GM18499 (cell line): ENCODE measurements around the gene ARMH1.
"Not testable (repeated sequence)": the region's sequence is repeated elsewhere in the genome, so short reads cannot be mapped to it uniquely, and the experiment has no call there.

ENCODE experiments used
- ATAC-seq: cut with Tn5 transposase; IDR thresholded peaks from one replicate; pipeline ENCODE4 v1.9.1; 2021; ENCODE audit warnings: moderate number of reproducible peaks; ENCODE audit not compliant: insufficient read depth, unreplicated experiment

The ARMH1 gene

DNA sequence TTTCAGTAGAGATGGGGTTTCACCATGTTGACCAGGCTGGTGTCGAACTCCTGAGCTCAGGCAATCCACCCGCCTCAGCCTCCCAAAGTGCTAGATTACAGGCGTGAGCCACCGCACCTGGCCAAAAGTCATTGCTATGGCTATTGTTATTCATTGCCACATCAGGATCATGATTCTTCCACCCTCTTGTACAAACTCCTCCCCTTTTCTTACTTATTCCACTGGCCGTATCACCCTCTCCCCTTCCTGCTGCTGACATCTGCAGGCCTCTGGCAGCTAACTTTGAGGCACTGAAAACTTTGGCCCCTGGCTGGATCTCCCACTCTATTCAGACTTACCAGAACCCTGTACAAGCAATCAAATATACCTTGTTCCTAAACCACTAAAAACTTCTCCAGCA lies 11.1 kb upstream of the ARMH1 start:
- ATAC-seq = no peak

DNA sequence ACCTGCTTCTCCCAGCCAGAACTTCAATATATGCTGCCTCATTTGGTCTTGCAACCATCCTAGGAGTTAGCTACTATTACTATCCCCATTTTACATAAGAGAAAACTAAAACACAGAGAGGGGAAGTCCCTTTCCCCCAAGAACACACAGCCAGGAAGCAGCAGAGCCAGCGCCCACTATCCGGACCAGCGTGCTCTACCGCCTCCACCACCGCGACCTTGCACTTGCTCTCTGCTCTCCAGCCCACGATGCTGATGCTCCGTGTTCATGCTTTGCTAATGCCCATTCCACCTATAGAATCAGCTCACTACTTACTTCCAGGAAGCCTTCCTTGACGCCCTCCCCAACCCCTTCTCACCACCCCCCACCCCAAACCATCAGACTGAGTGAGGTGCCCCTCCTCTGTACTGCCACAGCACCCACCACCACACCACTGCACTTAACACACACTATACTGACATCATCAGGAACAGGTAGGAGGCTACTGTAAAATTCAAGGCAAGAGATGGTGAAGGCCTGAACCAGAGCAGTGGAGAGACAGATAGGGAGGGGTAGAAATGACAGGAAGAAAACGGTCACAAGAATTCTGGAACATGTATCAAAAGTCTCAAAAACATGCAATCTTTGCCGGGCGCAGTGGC lies 9.7 kb upstream of the ARMH1 start:
- no peak for ATAC-seq

DNA sequence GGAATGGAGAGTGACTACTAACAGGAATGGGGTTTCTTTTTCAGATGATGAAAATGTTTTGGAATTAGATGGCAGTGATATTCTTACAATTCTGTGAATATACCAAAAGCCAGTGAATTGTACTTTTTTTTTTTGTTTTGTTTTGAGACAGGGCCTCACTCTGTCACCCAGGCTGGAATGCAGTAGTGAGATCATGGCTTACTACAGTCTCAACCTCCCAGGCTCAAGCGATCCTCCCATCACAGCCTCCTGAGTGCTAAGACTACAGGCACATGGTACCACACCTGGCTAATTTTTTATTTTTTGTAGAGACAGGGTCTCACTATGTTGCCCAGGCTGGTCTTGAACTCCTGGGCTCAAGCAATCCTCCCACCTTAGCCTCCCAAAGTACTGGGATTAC lies 7.8 kb upstream of the ARMH1 start:
- ATAC-seq = not testable (repeated sequence)

DNA sequence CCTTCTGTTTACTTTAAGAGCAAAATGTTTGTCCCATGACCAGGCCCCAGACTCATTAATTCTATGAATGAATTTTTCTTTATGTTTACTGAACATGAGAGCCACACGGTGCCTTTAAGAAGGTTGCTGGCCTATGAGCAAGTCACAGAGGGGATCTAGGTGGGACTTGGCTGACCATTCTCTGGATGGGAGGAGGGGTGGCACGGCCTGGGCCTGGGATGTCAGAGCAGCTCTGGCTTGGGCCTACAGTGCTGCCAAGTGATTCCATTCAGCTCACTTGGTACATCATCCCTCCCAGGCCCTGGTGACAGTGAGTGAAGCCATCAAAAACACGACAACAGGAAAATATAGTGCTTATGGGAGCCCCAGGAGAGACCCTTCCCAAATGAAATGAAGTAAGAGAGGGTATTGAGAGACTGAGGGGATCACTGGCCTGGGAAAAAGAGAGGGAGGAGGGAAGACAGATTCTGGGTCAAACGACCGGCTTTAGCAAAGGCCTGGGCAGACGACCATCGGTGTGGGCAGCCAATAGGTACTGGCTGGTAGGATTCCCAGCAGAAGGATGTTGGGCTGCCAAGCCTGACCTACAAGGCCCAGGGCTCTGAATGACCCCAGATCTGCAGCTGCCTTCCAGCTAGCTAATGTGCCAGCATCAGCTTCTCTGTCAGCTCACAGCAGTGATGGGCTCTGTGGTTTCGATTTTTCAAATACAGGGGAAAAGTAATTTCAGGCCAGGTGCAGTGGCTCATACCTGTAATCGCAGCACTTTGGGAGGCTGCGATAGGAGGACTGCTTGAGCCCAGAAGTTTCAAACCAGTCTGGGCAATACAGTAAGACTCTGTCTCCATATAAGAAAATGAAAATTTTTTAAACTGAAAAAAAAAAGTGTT lies 3.5 kb upstream of the ARMH1 start:
- ATAC-seq = no peak

DNA sequence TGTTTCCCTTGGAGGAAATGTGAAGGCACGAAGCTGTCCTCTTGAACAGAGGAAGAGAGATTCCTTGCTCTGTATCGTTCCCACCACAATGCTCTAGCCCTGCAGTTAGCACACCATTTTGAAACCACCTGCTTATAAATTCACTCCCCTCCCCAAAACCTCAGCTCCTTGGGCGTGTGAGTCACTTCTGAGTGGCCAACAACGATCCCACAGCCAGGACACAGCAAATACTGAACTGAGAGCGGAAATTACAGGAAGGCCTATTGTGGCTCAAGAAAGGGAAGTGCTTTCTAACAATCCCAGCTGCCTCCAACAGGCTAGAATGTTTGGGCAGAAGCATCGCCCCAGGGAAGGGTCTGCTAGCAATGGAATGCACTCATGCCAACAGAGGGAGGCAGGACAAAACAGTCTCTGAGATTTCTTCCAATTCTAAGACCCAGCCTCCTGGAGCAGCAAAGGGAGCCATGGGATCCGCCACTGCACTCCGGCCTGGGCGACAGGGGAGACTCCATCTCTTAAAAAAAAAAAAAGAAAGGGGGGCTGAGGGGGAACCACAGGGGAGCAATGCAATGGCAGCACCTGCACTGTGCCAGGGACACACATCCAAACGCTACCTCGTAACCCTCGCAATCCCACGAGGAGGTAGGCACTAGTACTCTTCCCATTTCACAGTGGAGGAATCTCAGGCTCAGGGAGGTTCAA lies 2.1 kb upstream of the ARMH1 start:
- no peak for ATAC-seq

DNA sequence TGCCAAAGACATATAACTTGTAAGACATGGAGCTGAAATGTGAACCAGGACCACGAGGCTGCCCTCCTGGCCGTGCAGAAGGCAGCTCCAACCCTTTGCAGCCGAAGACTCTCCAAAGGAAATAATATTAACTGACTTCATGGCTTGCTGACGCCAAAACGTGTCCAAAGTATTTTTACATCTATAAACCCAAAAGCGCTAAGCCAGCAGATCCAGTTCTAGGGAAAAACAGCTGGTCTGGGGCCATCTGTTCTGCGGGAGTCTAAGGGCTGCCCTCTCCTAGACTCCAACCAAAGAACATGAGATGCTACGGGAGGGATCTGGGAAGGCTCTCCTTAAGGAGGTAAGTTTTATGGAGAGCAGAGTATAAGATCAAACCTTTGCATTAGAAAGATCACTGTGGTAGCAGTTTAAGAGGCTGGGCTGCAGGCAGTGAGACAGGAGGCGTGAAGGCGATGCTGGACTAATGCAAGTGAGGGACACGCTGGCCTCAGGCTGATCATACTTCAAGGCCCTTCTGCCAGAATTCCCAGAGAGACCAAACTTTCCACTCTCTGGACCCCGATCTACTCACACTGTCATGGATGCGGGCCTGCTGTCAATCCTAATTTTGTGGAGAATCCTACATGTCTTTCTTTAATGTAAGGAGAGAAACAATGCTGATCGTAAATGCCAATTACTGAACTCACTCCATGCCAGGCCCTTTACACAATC lies 1.4 kb upstream of the ARMH1 start:
- ATAC-seq = no peak

DNA sequence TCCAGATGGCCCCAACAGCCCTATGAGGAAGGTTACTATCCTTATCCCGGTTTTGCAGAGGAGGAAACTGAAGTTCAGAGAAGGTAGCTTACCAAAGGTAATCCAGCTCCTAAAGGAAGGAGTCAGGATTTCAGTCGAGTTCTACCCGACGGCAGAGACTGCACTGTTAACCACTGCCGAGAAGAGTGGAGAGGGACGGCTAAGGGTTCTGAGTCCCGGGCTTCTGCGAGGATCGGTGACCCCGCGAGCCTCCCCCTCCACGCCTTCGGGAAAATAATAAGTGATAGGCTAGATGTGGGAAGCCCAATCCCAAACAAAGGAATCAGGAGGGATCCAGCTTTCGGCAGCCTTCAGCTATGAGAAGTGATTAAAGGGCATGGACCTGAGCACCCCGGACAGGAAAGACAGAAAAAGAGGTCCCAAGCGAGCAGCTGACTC lies 820 bp upstream of the ARMH1 start:
- ATAC-seq = peak; percentile 1

DNA sequence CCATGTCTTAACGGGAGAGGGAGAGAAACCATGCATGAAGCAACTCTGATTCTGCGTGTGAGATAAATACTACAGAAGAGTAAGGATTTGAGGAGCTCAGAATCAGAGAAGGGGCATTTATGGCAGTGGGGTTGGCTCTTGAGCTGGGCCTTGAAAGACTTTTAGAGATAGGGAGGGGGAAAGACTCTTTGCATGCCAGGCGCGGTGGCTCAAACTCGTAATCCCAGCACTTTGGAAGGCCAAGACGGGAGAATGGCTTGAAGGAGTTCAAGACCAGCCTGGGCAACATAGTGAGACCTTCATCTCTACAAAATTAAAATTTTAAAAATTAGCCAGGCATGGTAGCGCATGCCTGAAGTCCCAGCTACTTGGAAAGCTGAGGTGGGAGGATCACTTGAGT lies 672 bp downstream of the ARMH1 start:
- no peak for ATAC-seq

DNA sequence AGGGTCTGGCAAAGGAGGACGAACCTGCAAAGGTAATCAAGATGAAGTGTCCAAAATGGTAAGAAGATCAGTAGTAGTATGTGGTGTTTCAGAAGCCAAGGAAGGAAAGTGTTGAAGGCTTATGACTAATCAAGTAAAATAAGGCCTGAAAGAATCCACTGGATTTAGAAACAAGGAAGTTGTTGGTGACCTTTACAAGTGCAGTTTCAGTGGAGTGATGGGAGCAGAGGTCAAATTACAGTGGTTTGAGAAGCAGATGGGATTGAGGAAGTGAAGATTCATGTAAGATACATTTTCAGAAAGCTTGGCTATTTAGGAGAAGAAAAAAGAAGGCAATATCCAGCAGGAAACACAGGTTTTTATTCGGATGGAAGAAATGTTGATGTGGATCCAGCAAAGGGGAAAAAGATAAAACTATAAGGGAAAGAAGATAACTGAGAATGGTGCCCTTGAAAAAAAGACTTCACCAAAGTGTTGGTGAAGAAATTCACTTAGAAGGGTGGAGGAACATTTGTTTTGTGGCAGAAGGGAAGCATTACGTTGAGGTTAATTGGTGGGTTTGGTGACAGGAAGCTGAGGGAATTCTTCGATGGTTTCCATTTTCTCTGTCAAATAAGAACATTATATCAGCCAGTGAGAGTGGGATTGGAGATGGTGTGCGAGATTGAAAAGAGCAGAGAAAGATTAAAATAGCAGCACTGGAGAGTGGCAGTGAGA lies 2.1 kb downstream of the ARMH1 start:
- ATAC-seq = no peak

DNA sequence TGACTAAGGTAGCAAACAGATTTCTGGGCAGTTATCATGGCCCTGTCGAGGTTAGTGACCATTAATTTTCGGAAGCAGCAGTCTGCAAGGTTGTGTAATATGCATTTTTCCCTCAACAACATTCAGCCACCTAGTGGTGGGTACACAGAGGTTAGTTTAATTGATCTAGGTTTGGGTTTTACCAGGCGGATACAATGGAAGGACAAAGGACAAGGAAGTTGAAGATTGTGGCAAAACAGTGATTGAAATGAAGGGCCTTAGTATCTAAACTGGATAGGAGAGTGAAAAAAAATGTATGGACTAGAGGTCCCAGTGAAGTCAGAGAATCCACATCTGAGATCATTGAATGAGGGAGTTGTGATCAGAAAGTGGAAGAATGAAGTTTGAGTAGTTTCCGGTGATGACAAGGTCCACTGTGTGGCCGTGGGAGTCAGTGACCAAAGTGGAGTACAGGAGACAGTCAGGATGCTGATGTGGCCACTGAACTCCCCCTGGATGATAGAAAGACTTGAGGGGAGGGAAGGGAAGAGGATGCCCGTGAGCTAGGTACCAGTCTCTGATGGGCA lies 2.8 kb downstream of the ARMH1 start:
- ATAC-seq = no peak

DNA sequence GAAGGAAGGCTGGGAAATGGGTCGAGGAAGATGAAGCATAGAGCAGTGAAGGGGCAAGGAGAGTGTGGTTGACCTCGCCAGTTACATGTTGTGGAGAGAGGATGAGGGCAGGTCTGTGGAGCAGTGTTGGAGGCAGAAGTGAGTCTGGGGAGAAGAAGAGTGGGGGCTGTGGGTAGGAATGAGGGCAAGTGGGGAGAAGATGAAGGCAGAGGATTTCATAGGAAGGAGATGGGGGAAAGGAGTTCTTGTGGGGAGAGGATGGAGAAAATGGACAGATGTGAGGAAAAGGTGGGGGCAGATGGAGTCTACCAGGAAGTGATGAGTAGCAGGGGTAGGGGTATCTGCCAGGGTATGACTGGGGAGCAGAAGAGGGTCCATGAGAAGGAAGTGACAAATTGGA lies 3.6 kb downstream of the ARMH1 start:
- ATAC-seq = no peak

DNA sequence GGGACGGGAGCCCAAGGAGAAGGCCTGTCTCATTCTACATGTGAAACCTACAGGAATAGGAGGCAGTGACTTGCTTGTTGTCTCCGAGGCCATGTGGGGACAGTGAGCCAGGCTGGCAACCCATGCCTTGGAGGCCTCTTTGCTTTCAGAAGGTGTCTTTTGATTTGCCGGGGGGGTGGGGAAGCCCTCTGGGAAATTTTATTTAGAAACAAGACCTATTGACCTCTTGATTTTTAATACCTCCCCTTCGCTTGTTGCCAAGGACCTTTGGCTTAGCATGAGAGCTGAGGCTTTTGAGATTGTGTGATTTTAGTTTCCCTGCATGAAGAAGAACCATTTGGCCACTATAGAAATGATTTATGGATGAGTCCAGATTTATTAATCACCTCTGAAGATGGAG lies 4.1 kb downstream of the ARMH1 start:
- ATAC-seq = no peak

DNA sequence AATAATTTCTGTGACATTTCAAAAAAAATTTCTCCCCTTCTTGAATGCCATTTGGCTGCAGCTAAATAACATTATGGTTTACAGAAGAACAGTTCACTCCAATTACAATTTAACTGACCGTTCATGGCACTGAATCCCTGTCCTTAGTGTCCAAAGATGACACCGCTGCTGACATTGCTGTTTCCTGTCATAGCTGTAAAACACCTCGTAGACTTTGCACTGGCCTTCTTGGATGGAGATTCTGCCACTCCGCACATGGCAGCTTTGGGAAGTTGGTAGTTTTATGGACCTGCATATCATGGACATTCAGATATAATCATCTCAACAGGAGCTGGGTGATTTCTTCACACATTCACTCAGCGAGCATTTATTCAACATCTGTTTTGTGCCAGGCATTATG lies 5.0 kb downstream of the ARMH1 start:
- no peak for ATAC-seq

DNA sequence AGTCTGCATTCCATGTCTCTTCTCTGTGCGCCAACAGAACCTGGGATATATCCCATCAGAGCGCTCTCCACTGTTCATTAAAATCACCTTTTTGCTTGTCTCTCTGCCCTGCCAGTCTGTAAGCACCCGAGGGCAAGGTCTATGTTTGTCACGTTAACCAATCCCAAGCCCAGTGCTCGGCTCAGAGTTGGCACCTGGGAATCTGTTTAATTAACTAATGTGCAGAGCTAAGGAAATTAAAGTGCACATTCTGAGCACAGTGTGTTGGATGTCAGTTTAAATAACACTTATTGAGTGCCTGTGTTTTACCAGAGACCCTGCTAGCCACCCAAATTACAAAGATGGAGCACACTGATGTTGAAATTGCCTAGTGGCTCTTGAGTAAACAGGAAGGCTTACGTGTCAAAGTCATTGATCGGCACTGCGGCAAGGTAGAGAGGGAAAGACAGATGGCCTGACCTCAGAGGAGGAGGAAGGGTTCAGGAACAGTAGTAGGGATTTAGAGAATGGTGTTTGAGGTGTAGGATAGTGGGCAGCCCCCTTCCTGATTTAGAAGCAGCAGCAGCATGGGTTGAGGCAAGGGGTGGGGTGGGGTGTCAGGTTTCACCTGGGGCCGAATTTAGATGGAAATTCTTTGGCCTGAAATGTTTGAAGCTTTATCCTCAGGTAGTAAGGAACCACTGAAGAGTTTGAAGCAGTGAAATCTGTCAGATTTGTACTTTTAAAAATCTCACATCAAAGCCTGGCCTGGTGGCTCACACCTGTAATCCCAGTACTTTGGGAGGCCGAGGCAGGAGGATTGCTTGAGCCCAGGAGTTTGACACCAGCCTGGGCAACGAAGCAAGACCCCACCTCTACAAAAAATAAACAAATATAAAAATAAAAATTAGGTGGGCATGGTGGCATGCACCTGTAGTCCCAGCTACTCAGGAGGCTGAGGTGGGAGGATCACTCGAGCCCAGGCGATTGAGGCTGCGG lies 7.7 kb downstream of the ARMH1 start:
- ATAC-seq = no peak

DNA sequence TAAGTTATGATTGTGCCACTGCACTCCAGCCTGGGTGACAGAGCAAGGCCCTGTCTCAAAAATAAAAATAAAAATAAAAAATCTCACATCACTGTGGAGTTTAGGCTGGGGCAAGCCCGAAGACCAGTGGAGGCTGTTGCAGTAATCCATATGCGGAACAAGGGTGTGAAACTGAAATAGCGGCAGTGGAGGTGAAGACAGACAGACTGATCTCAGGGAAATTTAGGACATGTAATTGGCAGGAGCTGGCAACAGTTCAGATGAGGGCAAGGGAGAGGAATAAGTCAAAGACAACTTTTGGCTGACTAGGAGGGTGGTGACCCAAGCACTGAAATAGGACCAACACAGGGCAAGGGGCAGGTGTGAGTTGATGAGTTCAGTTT lies 8.4 kb downstream of the ARMH1 start:
- no peak for ATAC-seq

DNA sequence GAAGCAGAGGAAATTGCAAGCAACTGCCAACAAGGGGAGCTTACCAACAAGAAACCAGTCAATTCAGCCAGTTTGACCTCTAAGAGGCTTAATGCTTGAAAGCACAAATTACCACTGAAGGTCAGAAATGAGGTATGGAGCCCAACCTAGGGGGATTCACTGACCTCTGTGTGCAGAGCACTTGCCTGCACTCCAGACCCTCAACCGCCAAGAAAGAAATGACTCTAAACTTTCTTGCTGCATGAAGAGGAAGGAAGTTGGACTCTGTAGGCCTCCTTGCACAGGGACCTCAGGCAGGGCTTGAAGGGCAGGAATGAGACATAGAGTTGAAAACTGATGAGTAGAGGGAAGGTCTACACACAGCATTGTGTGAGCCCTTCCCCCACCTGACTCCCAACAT lies 10.0 kb downstream of the ARMH1 start:
- no peak for ATAC-seq

DNA sequence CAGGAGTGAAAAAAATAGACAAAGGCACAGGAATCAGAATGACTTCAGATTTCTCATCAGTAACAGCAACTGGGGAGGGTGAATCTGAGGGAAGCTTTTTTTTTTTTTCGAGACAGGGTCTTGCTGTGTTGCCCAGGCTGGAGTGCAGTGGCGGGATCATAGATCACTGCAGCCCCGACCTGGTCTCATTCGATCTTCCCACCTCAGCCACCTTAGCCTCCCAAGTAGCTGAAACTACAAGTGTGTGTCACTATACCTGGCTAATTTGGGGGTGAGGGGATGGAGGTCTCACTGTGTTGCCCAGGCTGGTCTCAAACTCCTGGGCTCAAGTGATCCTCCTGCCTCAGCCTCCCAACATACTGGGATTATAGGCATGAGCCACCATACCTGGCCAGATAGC lies 10.7 kb downstream of the ARMH1 start:
- no peak for ATAC-seq

DNA sequence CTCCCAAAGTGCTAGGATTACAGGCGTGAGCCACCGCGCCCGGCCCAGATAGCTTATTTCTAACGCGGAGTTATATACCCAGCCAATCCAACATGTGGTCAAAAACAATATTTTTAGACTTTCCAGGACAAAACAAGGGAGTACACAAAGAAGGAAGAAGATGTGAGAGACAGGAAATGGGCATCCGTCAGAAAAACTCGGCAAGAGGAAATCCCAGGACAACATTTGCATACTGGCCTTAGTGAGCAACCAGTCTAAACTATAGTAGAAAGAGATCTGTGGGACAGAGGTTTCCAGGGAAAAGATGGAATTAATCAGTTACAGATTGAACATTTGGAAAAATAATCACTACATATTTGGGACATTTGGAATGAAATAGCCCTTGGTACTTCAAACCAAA lies 11.4 kb downstream of the ARMH1 start:
- no peak for ATAC-seq
